PFSK-1 (cell line): ENCODE measurements around the gene RALGPS2.

Experiments
- FOXP2 ChIP-seq: optimal IDR thresholded peaks from 2 replicates; pipeline ENCODE3; 2011; ENCODE audit warnings: borderline replicate concordance, control low read depth, inconsistent platforms; ENCODE audit not compliant: insufficient read depth; ENCODE audit errors: extremely low read length, extremely low read depth
- POLR2AphosphoS5 ChIP-seq: IDR thresholded peaks from 2 replicates; pipeline ENCODE4 v1.6.1; 2012; ENCODE audit warnings: low read depth, mild to moderate bottlenecking, control low read depth, low read length, moderate library complexity
- SIN3A ChIP-seq: IDR thresholded peaks from 2 replicates; pipeline ENCODE4 v1.6.1; 2012; ENCODE audit warnings: mild to moderate bottlenecking, low read length, moderate library complexity, borderline replicate concordance; ENCODE audit not compliant: insufficient read depth
- TAF1 ChIP-seq: IDR thresholded peaks from 2 replicates; pipeline ENCODE4 v1.6.1; 2012; ENCODE audit warnings: low read length, control low read depth, borderline replicate concordance; ENCODE audit not compliant: insufficient read depth
- TF ChIP-seq, protein P1 (sequence below), 2 experiments: IDR thresholded peaks; 2 replicates each; pipeline versions ENCODE4 v1.6.1 to v1.8.0; 2011 to 2012; ENCODE audit warnings: low read depth in 2 of 2, low read length in 2 of 2, control low read depth in 1 of 2, inconsistent platforms in 1 of 2, mild to moderate bottlenecking in 1 of 2, moderate library complexity in 1 of 2; ENCODE audit not compliant: insufficient read depth in 1 of 2

DNA sequence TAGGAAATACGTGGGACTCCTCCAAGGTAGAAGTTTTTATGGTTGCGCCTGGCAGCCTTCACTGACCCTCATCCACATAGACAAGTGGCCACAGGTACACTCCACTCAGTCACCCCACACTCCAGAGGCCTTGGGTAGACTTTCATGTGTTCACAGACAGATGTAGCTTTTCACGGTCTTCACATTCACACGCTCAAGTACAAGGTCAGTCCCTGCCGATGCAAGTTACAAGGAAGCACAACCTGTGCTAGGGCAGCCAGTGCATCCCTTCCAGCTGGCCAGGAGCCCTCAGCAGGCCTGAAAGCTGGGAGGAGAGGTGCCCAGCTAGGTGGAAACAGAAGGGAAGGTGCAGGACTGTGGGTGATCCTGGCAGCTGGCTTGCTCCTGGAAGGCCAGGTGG is 245.1 kb downstream of the RALGPS2 start:
- TF ChIP-seq POLR2AphosphoS5 = no peak
- TF ChIP-seq TAF1 = no peak
- TF ChIP-seq SIN3A = no peak
- TF ChIP-seq, protein P1, sequence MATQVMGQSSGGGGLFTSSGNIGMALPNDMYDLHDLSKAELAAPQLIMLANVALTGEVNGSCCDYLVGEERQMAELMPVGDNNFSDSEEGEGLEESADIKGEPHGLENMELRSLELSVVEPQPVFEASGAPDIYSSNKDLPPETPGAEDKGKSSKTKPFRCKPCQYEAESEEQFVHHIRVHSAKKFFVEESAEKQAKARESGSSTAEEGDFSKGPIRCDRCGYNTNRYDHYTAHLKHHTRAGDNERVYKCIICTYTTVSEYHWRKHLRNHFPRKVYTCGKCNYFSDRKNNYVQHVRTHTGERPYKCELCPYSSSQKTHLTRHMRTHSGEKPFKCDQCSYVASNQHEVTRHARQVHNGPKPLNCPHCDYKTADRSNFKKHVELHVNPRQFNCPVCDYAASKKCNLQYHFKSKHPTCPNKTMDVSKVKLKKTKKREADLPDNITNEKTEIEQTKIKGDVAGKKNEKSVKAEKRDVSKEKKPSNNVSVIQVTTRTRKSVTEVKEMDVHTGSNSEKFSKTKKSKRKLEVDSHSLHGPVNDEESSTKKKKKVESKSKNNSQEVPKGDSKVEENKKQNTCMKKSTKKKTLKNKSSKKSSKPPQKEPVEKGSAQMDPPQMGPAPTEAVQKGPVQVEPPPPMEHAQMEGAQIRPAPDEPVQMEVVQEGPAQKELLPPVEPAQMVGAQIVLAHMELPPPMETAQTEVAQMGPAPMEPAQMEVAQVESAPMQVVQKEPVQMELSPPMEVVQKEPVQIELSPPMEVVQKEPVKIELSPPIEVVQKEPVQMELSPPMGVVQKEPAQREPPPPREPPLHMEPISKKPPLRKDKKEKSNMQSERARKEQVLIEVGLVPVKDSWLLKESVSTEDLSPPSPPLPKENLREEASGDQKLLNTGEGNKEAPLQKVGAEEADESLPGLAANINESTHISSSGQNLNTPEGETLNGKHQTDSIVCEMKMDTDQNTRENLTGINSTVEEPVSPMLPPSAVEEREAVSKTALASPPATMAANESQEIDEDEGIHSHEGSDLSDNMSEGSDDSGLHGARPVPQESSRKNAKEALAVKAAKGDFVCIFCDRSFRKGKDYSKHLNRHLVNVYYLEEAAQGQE (IDR thresholded peaks at IDR 0.05; ENCODE audit: insufficient read depth in 1 of 2, low read depth in 2 of 2, low read length in 2 of 2) = no peak
- no peak for TF ChIP-seq FOXP2
